Measurements from ENCODE around the gene FZD7. TPM values are rescaled to one million over a fixed set of nuclear protein-coding genes. Genes with fewer than 3 reads are reported as not detected.
A peak's percentile ranks its signal among the peaks of the same experiment; 100 is the strongest.

The FZD7 gene
- total and polyA plus RNA-seq, 5 donors from 2014 or later, result 0.09 to 0.42 TPM; not detected in 3

DNA sequence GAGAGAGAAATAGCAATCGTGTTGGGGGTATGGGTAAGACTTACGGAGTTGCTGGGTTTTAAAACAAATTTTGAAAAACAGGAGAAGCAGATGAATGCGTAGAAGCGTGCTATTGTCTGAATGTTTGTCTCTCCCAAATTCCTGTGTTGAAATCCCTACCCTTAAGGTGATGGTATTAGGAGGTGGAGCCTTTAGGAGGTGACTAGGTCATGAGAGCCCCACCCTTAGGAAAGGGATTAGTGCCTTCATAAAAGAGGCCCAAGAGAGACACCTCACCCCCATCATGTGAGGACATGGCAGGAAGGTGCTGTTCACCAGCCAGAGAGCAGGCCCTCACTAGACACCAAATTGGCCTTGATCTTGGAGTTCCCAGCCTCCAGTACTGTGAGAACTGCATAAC lies 40.7 kb upstream of the FZD7 start:
- H3K36me3 Mint-ChIP-seq, result peaks cover 3% of the 10 kb centered on the region
- peak overlapping the region in 1 of 3 donors; percentile 49 for H3K27ac Mint-ChIP-seq
- no peak overlapping the region for H3K4me3 ChIP-seq (ENCODE audit: low read depth, low read length)
- peak overlapping the region in 1 of 4 donors; percentile 75 for H3K4me3 Mint-ChIP-seq
- DNase-seq (no peak), ATAC-seq (ENCODE audit: low read depth in 2 of 2) (no peak)
- no peaks in the 10 kb centered on the region for H3K9me3 Mint-ChIP-seq
- no peaks in the 10 kb centered on the region for H3K4me1 Mint-ChIP-seq
- no peaks in the 10 kb centered on the region for H3K27me3 ChIP-seq (ENCODE audit: control insufficient read depth, insufficient read depth, low read length)
- no peaks in the 10 kb centered on the region for H3K4me1 ChIP-seq (ENCODE audit: control insufficient read depth, insufficient read depth, low read length, poor library complexity, severe bottlenecking)
- no peaks in the 10 kb centered on the region for H3K9me3 ChIP-seq (ENCODE audit: control insufficient read depth in 2 of 2, low read length in 2 of 2)
- peaks cover 6% of the 10 kb centered on the region for H3K27me3 Mint-ChIP-seq
- H3K27ac ChIP-seq (ENCODE audit: insufficient read depth, low read length, poor library complexity, severe bottlenecking), result no peak overlapping the region
- H3K36me3 ChIP-seq (ENCODE audit: control insufficient read depth, insufficient read depth, low read length), result no peaks in the 10 kb centered on the region

DNA sequence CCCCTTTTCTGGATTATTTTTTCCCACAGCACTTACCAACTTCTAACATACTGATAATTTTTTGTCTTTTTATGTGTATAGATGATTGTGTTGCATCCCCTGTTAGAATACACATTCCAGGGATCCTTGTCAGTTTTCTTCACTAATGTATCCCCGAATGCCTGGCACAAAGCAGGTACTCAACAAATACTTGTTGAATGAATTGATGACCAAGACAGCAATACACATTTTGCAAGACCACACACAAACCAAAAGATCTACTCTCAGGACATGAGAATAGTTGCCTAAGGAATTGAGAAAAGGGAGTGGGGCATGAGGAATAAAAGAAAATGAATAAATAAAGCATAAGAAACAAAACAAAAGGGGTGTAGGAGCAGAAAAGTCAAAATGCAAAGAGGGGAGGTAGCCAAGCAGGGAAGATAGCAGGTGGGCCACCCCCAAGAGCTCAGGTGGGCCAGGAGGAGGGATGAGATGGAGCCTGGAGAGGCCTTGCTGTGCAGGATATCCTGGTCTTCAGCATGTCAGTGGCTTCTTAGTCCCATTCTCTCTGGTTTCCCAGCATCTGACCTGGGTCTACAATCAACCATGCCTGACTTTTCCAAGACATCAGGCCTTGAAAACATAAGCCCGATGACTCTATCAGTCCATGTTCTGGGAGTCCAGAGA lies 38.5 kb upstream of the FZD7 start:
- no peak overlapping the region for H3K4me3 ChIP-seq (ENCODE audit: low read depth, low read length)
- Mint-ChIP-seq H3K27me3 (peaks cover 6% of the 10 kb centered on the region), H3K27ac (peak overlapping the region in 1 of 3 donors; percentile 48), H3K9me3 (peaks cover 0 to 2% (median 0%) of the 10 kb centered on the region in 7 donors), H3K4me3 (no peak overlapping the region), H3K4me1 (no peaks in the 10 kb centered on the region), H3K36me3 (no peaks in the 10 kb centered on the region)
- no peak overlapping the region for H3K27ac ChIP-seq (ENCODE audit: insufficient read depth, low read length, poor library complexity, severe bottlenecking)
- H3K36me3 ChIP-seq (ENCODE audit: control insufficient read depth, insufficient read depth, low read length), result no peaks in the 10 kb centered on the region
- ATAC-seq (ENCODE audit: low read depth in 2 of 2) (no peak), DNase-seq (no peak)
- no peaks in the 10 kb centered on the region for H3K9me3 ChIP-seq (ENCODE audit: control insufficient read depth in 2 of 2, low read length in 2 of 2)
- no peaks in the 10 kb centered on the region for H3K27me3 ChIP-seq (ENCODE audit: control insufficient read depth, insufficient read depth, low read length)
- H3K4me1 ChIP-seq (ENCODE audit: control insufficient read depth, insufficient read depth, low read length, poor library complexity, severe bottlenecking), result no peaks in the 10 kb centered on the region

DNA sequence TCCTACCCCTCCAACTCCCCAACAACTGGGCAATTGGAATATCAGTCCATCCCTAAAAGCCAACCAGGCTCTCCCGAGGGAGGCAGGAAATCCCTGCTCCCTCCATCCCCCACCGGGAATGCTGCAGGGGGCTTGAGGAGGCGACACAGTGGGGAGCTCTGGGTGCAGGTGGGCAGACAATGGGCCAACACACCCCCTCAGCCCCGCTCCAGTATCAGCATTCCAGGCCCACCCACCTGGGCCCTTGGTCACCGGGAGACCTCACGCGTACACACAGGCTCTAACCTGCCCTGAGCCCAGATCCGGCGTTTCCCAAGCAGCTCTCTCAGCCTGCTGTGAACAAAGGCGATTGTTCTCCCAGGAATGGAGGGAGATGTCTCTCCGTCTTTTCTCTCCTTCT lies 37.6 kb upstream of the FZD7 start:
- Mint-ChIP-seq H3K9me3 (peaks cover 0 to 2% (median 0%) of the 10 kb centered on the region in 7 donors), H3K4me3 (no peak overlapping the region)

DNA sequence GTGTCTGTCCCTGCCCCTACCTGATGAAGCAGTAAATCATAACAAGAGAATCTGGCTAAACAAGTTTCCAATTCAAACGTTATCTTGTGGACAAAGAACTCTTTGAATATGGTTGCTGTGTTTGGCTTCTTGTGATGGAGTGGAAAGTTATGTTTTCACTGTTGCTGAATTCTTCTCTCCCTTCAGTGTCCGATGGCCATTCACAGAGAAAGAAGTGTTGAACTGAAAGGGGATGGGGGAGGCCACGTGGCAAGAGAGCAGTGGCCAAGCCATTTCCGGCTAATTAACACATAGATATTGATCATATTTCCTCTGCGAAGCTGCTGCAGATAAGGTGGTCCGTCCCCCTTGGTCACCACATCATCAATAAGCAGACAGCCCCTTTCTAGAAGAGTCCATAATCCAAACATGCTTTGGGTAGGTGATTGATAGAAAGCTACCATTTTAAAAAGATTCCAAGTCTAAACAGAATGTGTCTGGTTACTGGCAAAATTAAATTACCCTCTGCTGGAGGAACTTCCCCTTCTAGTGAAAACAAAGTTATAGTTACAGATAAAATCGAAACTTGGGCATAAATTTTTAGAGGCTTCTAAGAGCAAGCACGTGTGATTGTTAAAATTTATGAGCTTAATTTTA lies 36.9 kb upstream of the FZD7 start:
- no peak for DNase-seq
- ATAC-seq (ENCODE audit: low read depth in 2 of 2), result no peak
- Mint-ChIP-seq H3K4me1 (no peaks in the 10 kb centered on the region), H3K27ac (no peak overlapping the region), H3K27me3 (peaks cover 10% of the 10 kb centered on the region), H3K4me3 (no peak overlapping the region), H3K36me3 (no peaks in the 10 kb centered on the region), H3K9me3 (peaks cover 0 to 2% (median 0%) of the 10 kb centered on the region in 7 donors)
- Histone ChIP-seq H3K27ac (ENCODE audit: insufficient read depth, low read length, poor library complexity, severe bottlenecking) (no peak overlapping the region), H3K9me3 (ENCODE audit: control insufficient read depth in 2 of 2, low read length in 2 of 2) (no peaks in the 10 kb centered on the region), H3K4me3 (ENCODE audit: low read depth, low read length) (no peak overlapping the region), H3K4me1 (ENCODE audit: control insufficient read depth, insufficient read depth, low read length, poor library complexity, severe bottlenecking) (no peaks in the 10 kb centered on the region), H3K27me3 (ENCODE audit: control insufficient read depth, insufficient read depth, low read length) (no peaks in the 10 kb centered on the region), H3K36me3 (ENCODE audit: control insufficient read depth, insufficient read depth, low read length) (no peaks in the 10 kb centered on the region)

More for the DNA sequence above, 37.6 kb upstream of the FZD7 start:
- no peak overlapping the region for H3K27ac ChIP-seq (ENCODE audit: insufficient read depth, low read length, poor library complexity, severe bottlenecking)
- H3K4me3 ChIP-seq (ENCODE audit: low read depth, low read length), result no peak overlapping the region
- H3K36me3 ChIP-seq (ENCODE audit: control insufficient read depth, insufficient read depth, low read length), result no peaks in the 10 kb centered on the region
- DNase-seq (no peak), ATAC-seq (ENCODE audit: low read depth in 2 of 2) (no peak)
- no peak overlapping the region for H3K27ac Mint-ChIP-seq
- no peaks in the 10 kb centered on the region for H3K4me1 ChIP-seq (ENCODE audit: control insufficient read depth, insufficient read depth, low read length, poor library complexity, severe bottlenecking)
- H3K9me3 ChIP-seq (ENCODE audit: control insufficient read depth in 2 of 2, low read length in 2 of 2), result no peaks in the 10 kb centered on the region
- H3K4me1 Mint-ChIP-seq, result no peaks in the 10 kb centered on the region
- peaks cover 6% of the 10 kb centered on the region for H3K27me3 Mint-ChIP-seq
- no peaks in the 10 kb centered on the region for H3K36me3 Mint-ChIP-seq
- no peaks in the 10 kb centered on the region for H3K27me3 ChIP-seq (ENCODE audit: control insufficient read depth, insufficient read depth, low read length)

DNA sequence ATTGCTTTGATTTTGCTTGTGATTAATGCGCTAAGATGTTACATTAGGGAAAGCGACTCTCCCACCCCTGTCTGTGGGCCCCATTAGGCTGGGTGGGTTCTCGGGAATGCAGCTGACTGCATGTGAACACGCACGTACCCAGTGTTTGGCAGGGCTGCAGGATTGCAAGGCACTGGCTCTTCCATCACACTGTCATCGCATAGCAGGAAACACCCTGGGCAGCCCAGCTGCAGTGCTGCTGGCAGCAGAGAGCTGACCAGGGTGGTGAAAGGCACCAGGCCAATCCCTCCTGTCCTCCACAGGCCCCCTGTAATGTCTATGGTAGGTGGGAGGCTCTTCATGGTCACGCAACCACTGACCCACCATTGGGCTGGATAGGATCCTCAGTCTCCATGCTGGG lies 34.4 kb upstream of the FZD7 start:
- no peak for DNase-seq
- Mint-ChIP-seq H3K36me3 (no peaks in the 10 kb centered on the region), H3K4me3 (no peak overlapping the region), H3K27ac (no peak overlapping the region), H3K27me3 (peaks cover 4% of the 10 kb centered on the region), H3K9me3 (peaks cover 0 to 2% (median 0%) of the 10 kb centered on the region in 7 donors), H3K4me1 (no peaks in the 10 kb centered on the region)
- ATAC-seq (ENCODE audit: low read depth in 2 of 2), result no peak
- Histone ChIP-seq H3K9me3 (ENCODE audit: control insufficient read depth in 2 of 2, low read length in 2 of 2) (no peaks in the 10 kb centered on the region), H3K27ac (ENCODE audit: insufficient read depth, low read length, poor library complexity, severe bottlenecking) (no peak overlapping the region), H3K36me3 (ENCODE audit: control insufficient read depth, insufficient read depth, low read length) (no peaks in the 10 kb centered on the region), H3K4me3 (ENCODE audit: low read depth, low read length) (no peak overlapping the region), H3K4me1 (ENCODE audit: control insufficient read depth, insufficient read depth, low read length, poor library complexity, severe bottlenecking) (no peaks in the 10 kb centered on the region), H3K27me3 (ENCODE audit: control insufficient read depth, insufficient read depth, low read length) (no peaks in the 10 kb centered on the region)

- ATAC-seq (ENCODE audit: low read depth in 2 of 2) (no peak), DNase-seq (no peak)
- Histone ChIP-seq H3K4me1 (ENCODE audit: control insufficient read depth, insufficient read depth, low read length, poor library complexity, severe bottlenecking) (no peaks in the 10 kb centered on the region), H3K27ac (ENCODE audit: insufficient read depth, low read length, poor library complexity, severe bottlenecking) (no peak overlapping the region), H3K4me3 (ENCODE audit: low read depth, low read length) (no peak overlapping the region), H3K9me3 (ENCODE audit: control insufficient read depth in 2 of 2, low read length in 2 of 2) (no peaks in the 10 kb centered on the region), H3K27me3 (ENCODE audit: control insufficient read depth, insufficient read depth, low read length) (peaks cover 3% of the 10 kb centered on the region), H3K36me3 (ENCODE audit: control insufficient read depth, insufficient read depth, low read length) (no peaks in the 10 kb centered on the region)
- no peak overlapping the region for H3K4me3 Mint-ChIP-seq
- H3K36me3 Mint-ChIP-seq, result no peaks in the 10 kb centered on the region
- peaks cover 19% of the 10 kb centered on the region for H3K27me3 Mint-ChIP-seq
- H3K27ac Mint-ChIP-seq, result no peak overlapping the region
- H3K9me3 Mint-ChIP-seq, result peaks cover 0 to 2% (median 0%) of the 10 kb centered on the region in 7 donors
- H3K4me1 Mint-ChIP-seq, result no peaks in the 10 kb centered on the region
Observed at GRCh38 chr2:202001826-202002225, 31.8 kb upstream of the FZD7 start.

DNA sequence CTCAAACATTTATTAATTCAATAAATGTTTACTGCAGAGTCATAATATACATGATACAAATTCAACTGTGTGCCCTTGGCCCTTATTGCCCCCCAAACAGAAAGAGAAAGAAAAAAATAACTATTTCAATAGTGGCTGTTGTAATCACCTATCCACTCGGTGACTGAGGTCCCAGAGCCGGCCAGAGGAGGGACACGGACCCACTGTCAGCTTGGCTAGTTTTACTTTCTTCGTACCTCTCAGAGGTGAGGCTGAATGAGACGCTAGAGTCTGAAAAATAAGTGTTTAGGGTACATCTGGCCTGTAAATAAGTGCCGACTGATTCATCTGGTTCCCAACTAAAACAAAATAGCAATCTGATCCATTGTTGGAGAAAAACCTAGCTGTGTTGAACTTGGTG lies 31.3 kb upstream of the FZD7 start:
- no peaks in the 10 kb centered on the region for H3K4me1 ChIP-seq (ENCODE audit: control insufficient read depth, insufficient read depth, low read length, poor library complexity, severe bottlenecking)
- Mint-ChIP-seq H3K36me3 (no peaks in the 10 kb centered on the region), H3K27me3 (peaks cover 23% of the 10 kb centered on the region), H3K4me3 (no peak overlapping the region), H3K9me3 (peaks cover 0 to 2% (median 0%) of the 10 kb centered on the region in 7 donors), H3K4me1 (no peaks in the 10 kb centered on the region), H3K27ac (no peak overlapping the region)
- ATAC-seq (ENCODE audit: low read depth in 2 of 2) (no peak), DNase-seq (no peak)
- no peaks in the 10 kb centered on the region for H3K36me3 ChIP-seq (ENCODE audit: control insufficient read depth, insufficient read depth, low read length)
- no peak overlapping the region for H3K27ac ChIP-seq (ENCODE audit: insufficient read depth, low read length, poor library complexity, severe bottlenecking)
- H3K27me3 ChIP-seq (ENCODE audit: control insufficient read depth, insufficient read depth, low read length), result peaks cover 6% of the 10 kb centered on the region
- no peaks in the 10 kb centered on the region for H3K9me3 ChIP-seq (ENCODE audit: control insufficient read depth in 2 of 2, low read length in 2 of 2)
- no peak overlapping the region for H3K4me3 ChIP-seq (ENCODE audit: low read depth, low read length)
